ENCODE results near the gene CHST2. TPM values are rescaled to one million over a fixed set of nuclear protein-coding genes. Genes with fewer than 3 reads are reported as not detected.
"Not testable (repeated sequence)": the region's sequence is repeated elsewhere in the genome, so short reads cannot be mapped to it uniquely, and the experiment has no call there.

The CHST2 gene
- total RNA-seq, 1 experiment from 2014 or later = 0.26 TPM

DNA sequence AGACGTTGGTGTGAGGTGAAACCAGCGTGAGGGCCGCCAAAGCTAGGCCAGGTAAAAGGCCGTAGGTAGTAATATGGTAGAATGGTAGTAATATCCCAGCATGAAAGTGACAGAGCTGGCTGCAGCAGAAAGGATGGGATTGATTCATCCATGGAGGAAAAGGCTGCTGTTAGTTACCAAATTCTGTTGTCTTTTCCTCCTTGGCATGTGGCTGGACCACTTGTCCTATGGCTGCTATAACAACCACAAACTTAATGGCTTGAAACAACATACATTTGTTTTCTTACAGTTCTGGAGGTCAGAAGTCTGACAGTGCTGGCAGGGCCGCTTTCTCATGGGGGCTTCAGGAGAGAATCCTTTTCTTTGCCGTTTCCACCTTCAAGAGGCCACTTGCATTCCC lies 47.8 kb upstream of the CHST2 start:
- in situ Hi-C loops (cut with HindIII; ENCODE audit: low pct_unique_long_range_greater_than_20kb, low sequenced_read_pairs) (no loop called here), intact Hi-C loops (cut with micrococcal nuclease; ENCODE audit: unreplicated experiment) (no loop called here)
- no peak for ATAC-seq
- DNase-seq (ENCODE audit: low read depth, low spot score) = no peak
- Histone ChIP-seq H3K4me3 (ENCODE audit: low read depth in 2 of 2, low read length in 2 of 2) (no peak overlapping the region), H3K27ac (ENCODE audit: low read length) (no peak overlapping the region), H3K36me3 (ENCODE audit: control insufficient read depth, insufficient read depth, low read length) (no peaks in the 10 kb centered on the region), H3K27me3 (ENCODE audit: control insufficient read depth, insufficient read depth, low read length) (no peaks in the 10 kb centered on the region), H3K4me1 (ENCODE audit: control insufficient read depth, insufficient read depth, low read length) (no peaks in the 10 kb centered on the region), H3K9me3 (ENCODE audit: control insufficient read depth, insufficient read depth, low read depth, low read length) (no peaks in the 10 kb centered on the region)
- CTCF ChIA-PET = no interaction called here
- BruUV-seq (replicated peaks) = no TSS peak
- POLR2A ChIA-PET = no interaction called here
- TF ChIP-seq CTCF (IDR thresholded peaks at IDR 0.05) = no peak
- no peak for TF ChIP-seq SIN3A (IDR thresholded peaks at IDR 0.05; ENCODE audit: borderline replicate concordance, insufficient read depth, low read depth, low read length)

- H3K27ac ChIP-seq (ENCODE audit: low read length); CTCF ChIA-PET; POLR2A ChIA-PET; H3K9me3 ChIP-seq (ENCODE audit: control insufficient read depth, insufficient read depth, low read depth, low read length); DNase-seq (ENCODE audit: low read depth, low spot score); H3K4me3 ChIP-seq (ENCODE audit: low read depth in 2 of 2, low read length in 2 of 2); intact Hi-C loops (cut with micrococcal nuclease; ENCODE audit: unreplicated experiment); BruUV-seq (replicated peaks); H3K36me3 ChIP-seq (ENCODE audit: control insufficient read depth, insufficient read depth, low read length); ATAC-seq; H3K27me3 ChIP-seq (ENCODE audit: control insufficient read depth, insufficient read depth, low read length); H3K4me1 ChIP-seq (ENCODE audit: control insufficient read depth, insufficient read depth, low read length); in situ Hi-C loops (cut with HindIII; ENCODE audit: low pct_unique_long_range_greater_than_20kb, low sequenced_read_pairs): not testable (repeated sequence)
Observed at GRCh38 chr3:143072298-143073020, 47.1 kb upstream of the CHST2 start.

GRCh38 chr3:143073541-143073940 lies 46.0 kb upstream of the CHST2 start:
- H3K9me3 ChIP-seq (ENCODE audit: control insufficient read depth, insufficient read depth, low read depth, low read length); POLR2A ChIA-PET; DNase-seq (ENCODE audit: low read depth, low spot score); H3K4me1 ChIP-seq (ENCODE audit: control insufficient read depth, insufficient read depth, low read length); intact Hi-C loops (cut with micrococcal nuclease; ENCODE audit: unreplicated experiment); H3K27me3 ChIP-seq (ENCODE audit: control insufficient read depth, insufficient read depth, low read length); H3K4me3 ChIP-seq (ENCODE audit: low read depth in 2 of 2, low read length in 2 of 2); H3K36me3 ChIP-seq (ENCODE audit: control insufficient read depth, insufficient read depth, low read length); ATAC-seq; in situ Hi-C loops (cut with HindIII; ENCODE audit: low pct_unique_long_range_greater_than_20kb, low sequenced_read_pairs); BruUV-seq (replicated peaks); CTCF ChIA-PET; H3K27ac ChIP-seq (ENCODE audit: low read length): not testable (repeated sequence)

DNA sequence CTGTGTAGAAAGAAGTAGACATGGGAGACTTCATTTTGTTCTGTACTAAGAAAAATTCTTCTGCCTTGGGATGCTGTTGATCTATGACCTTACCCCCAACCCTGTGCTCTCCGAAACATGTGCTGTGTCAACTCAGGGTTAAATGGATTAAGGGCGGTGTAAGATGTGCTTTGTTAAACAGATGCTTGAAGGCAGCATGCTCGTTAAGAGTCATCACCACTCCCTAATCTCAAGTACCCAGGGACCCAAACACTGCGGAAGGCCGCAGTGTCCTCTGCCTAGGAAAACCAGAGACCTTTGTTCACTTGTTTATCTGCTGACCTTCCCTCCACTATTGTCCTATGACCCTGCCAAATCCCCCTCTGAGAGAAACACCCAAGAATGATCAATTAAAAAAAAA lies 45.6 kb upstream of the CHST2 start:
- H3K4me3 ChIP-seq (ENCODE audit: low read depth in 2 of 2, low read length in 2 of 2); DNase-seq (ENCODE audit: low read depth, low spot score); intact Hi-C loops (cut with micrococcal nuclease; ENCODE audit: unreplicated experiment); H3K4me1 ChIP-seq (ENCODE audit: control insufficient read depth, insufficient read depth, low read length); BruUV-seq (replicated peaks); H3K27me3 ChIP-seq (ENCODE audit: control insufficient read depth, insufficient read depth, low read length); POLR2A ChIA-PET; CTCF ChIA-PET; H3K27ac ChIP-seq (ENCODE audit: low read length); H3K36me3 ChIP-seq (ENCODE audit: control insufficient read depth, insufficient read depth, low read length); in situ Hi-C loops (cut with HindIII; ENCODE audit: low pct_unique_long_range_greater_than_20kb, low sequenced_read_pairs); ATAC-seq; H3K9me3 ChIP-seq (ENCODE audit: control insufficient read depth, insufficient read depth, low read depth, low read length): not testable (repeated sequence)
